ENCODE measurements around the gene SPANXN4. TPM values are rescaled to one million over a fixed set of nuclear protein-coding genes. Genes with fewer than 3 reads are reported as not detected.

SPANXN4 gene
- total RNA-seq, 1 experiment from 2014 or later: not detected

DNA sequence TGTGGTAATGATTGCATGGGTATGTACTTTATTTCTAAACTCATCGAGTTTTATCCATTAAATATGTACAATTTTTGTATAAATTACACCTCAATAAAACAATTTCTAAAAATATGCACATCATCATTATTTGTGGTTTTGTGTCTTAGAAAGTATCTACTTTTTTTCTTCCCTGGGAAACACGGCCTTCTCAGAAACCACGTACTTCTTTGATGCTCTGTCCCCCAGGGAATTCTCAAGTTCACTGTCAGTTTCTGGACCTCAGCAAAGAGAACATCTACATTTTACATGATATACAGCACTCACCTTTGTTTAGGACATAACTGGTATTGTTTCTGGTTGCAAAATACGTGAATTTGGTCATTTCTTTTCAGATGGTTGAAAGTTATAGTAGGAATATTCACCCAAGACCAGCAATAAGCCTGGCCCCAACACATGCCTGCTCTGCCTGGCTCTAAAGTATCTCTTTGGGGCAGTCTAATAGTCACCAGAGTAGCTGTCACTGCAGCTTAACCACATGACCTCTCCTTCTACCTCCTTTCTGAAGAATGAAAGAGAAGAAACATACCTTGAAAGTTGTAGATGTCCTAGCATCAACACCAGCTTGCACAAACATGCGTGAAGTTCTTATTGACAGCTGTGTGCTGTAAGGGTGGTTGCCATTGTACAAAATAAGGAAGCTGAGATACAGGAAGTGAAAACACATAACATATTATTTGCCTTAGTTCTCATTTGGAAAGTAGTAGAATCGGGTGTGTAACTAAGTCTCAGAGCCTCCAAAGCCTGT is 48.4 kb upstream of the SPANXN4 start:
- Histone ChIP-seq H3K56ac (ENCODE audit: insufficient read length, low read depth, low read length) (no peak overlapping the region), H2BK5ac (ENCODE audit: insufficient read length, low read length) (no peak overlapping the region), H3K79me2 (ENCODE audit: insufficient read depth, low read length) (no peaks in the 10 kb centered on the region), H3K23me2 (ENCODE audit: insufficient read length, low read depth, low read length, poor library complexity, severe bottlenecking) (no peaks in the 10 kb centered on the region), H4K91ac (ENCODE audit: insufficient read length, low read depth, low read length) (no peak overlapping the region), H3K4me2 (ENCODE audit: insufficient read depth, insufficient read length, low read length) (no peak overlapping the region), H2BK15ac (ENCODE audit: low read depth, low read length) (no peak overlapping the region), H3K14ac (ENCODE audit: insufficient read depth, low read length) (no peak overlapping the region), H3T11ph (ENCODE audit: low read length) (no peak overlapping the region), H4K5ac (ENCODE audit: insufficient read length, low read depth, low read length) (no peak overlapping the region), H2AK5ac (ENCODE audit: insufficient read length, low read length) (no peak overlapping the region), H3K4ac (ENCODE audit: low read depth, low read length) (no peak overlapping the region), H3K9me3 (ENCODE audit: control insufficient read depth, low read depth, low read length) (no peaks in the 10 kb centered on the region), H3K18ac (ENCODE audit: insufficient read length, low read depth, low read length) (no peak overlapping the region), H3K27me3 (ENCODE audit: insufficient read depth, low read length) (no peaks in the 10 kb centered on the region), H2BK120ac (ENCODE audit: low read depth, low read length, poor library complexity, severe bottlenecking) (no peak overlapping the region), H2BK12ac (ENCODE audit: insufficient read length, low read depth, low read length) (no peak overlapping the region), H3K23ac (ENCODE audit: insufficient read length, low read depth, low read length) (no peak overlapping the region), H3K9ac (ENCODE audit: extremely low read depth, insufficient read length, low read length) (no peak overlapping the region), H3K4me1 (ENCODE audit: insufficient read depth, low read length) (no peaks in the 10 kb centered on the region), H4K8ac (replicated peaks; ENCODE audit: insufficient read length, low read depth, low read length) (no peak overlapping the region), H2AFZ (ENCODE audit: low read length) (no peak overlapping the region), H3K27ac (ENCODE audit: insufficient read length, low read depth, low read length) (no peak overlapping the region), H4K20me1 (ENCODE audit: control insufficient read depth, insufficient read depth, insufficient read length) (no peaks in the 10 kb centered on the region), H2BK20ac (ENCODE audit: low read depth, low read length, poor library complexity, severe bottlenecking) (no peak overlapping the region), H3K79me1 (ENCODE audit: insufficient read depth, low read depth, low read length, poor library complexity, severe bottlenecking) (no peaks in the 10 kb centered on the region)
- Mint-ChIP-seq H3K9me3 (peaks cover 77% of the 10 kb centered on the region in 2 experiments), H3K36me3 (ENCODE audit: insufficient read depth in 1 of 3, low read depth in 3 of 3) (peaks cover 0 to 6% (median 4%) of the 10 kb centered on the region in 3 experiments; a peak in 5 of 7 replicates), H3K27ac (no peak overlapping the region), H3K27me3 (ENCODE audit: low read depth) (no peaks in the 10 kb centered on the region), H3K4me1 (no peaks in the 10 kb centered on the region), H3K4me3 (no peak overlapping the region)
- no CpG with 5 or more reads among the region's 6 CpGs for WGBS (ENCODE audit: extremely low coverage, insufficient read length, low lambda C conversion rate)
- no peak for DNase-seq
- TF ChIP-seq, protein P1, sequence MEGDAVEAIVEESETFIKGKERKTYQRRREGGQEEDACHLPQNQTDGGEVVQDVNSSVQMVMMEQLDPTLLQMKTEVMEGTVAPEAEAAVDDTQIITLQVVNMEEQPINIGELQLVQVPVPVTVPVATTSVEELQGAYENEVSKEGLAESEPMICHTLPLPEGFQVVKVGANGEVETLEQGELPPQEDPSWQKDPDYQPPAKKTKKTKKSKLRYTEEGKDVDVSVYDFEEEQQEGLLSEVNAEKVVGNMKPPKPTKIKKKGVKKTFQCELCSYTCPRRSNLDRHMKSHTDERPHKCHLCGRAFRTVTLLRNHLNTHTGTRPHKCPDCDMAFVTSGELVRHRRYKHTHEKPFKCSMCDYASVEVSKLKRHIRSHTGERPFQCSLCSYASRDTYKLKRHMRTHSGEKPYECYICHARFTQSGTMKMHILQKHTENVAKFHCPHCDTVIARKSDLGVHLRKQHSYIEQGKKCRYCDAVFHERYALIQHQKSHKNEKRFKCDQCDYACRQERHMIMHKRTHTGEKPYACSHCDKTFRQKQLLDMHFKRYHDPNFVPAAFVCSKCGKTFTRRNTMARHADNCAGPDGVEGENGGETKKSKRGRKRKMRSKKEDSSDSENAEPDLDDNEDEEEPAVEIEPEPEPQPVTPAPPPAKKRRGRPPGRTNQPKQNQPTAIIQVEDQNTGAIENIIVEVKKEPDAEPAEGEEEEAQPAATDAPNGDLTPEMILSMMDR (conservative IDR thresholded peaks at IDR 0.05): no peak
